Measurements from ENCODE around the gene JARID2. TPM values are rescaled to one million over a fixed set of nuclear protein-coding genes. Genes with fewer than 3 reads are reported as not detected.
A peak's percentile ranks its signal among the peaks of the same experiment; 100 is the strongest.

Gene JARID2
- total and polyA plus RNA-seq, 10 of the 15 experiments (the other 5 are each of a cell fraction or from before 2014, with no cell fraction given), result 4.2 to 21.6 (median 11.7) TPM

DNA sequence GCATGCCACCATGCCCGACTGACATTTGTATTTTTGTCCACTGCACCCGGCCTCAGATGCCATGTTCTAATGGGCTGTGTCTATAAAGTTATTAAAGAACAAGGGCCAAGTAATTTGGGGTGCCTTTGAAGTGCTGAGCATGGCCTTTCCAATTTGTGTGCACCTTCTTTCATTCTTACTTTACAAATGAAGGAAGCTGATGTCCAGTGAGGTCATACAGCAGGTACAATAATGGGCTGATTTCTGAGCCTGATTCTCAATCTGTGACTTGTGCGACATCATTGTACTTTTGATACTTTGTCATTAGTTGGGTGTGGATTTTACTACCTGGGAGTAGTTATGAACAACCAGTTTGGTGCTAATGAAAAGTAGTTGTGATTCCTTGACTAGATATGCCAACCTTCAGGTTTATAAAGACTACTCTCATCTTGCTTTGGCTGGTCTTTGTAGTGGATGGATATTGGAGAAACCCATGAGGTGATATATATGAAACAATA lies 94.3 kb downstream of the JARID2 start:
- Histone ChIP-seq H3K27ac (ENCODE audit: control insufficient read depth, insufficient read depth) (peak overlapping the region; percentile 80), H3K79me2 (ENCODE audit: control insufficient read depth, insufficient read depth, low read length) (peaks cover 95% of the 10 kb centered on the region), H3K36me3 (ENCODE audit: control insufficient read depth in 2 of 2, insufficient read depth in 2 of 2, low read length in 1 of 2) (no peaks in the 10 kb centered on the region; a peak in 1 of 4 replicates), H3K4me3 (peak overlapping the region; percentile 6; the same call in 1 of the 2 replicates), H3K4me1 (ENCODE audit: control insufficient read depth, insufficient read depth, low read length) (peaks cover 56% of the 10 kb centered on the region), H4K20me1 (ENCODE audit: control insufficient read depth, insufficient read depth) (no peaks in the 10 kb centered on the region), H2AFZ (ENCODE audit: control insufficient read depth, low read depth, low read length) (no peak overlapping the region), H3K4me2 (ENCODE audit: control insufficient read depth, insufficient read depth) (peak overlapping the region; percentile 27; the same call in 1 of the 2 replicates), H3K27me3 (replicated peaks in 1 of 2; ENCODE audit: control insufficient read depth in 2 of 2, insufficient read depth in 2 of 2, low read length in 1 of 2) (no peaks in the 10 kb centered on the region), H3K9me3 (replicated peaks; ENCODE audit: control insufficient read depth, insufficient read depth, low read length) (no peaks in the 10 kb centered on the region), H3K9ac (ENCODE audit: control insufficient read depth, insufficient read depth, low read length) (no peak overlapping the region)
- POLR2A ChIA-PET, result interaction anchor here (1.0 to 1.7 kb wide), 4 partner anchors 8 to 48 kb away, joined by 3 to 8 read pairs (median 3); no protein-coding TSS in a partner anchor
- WGBS (ENCODE audit: insufficient coverage, insufficient replicate concordance, low lambda C conversion rate, missing lambda C conversion rate), result 97% methylated on average over 3 of the region's 3 CpGs
- BruUV-seq (replicated peaks), result no TSS peak
- TF ChIP-seq TCF7 (IDR thresholded peaks at IDR 0.05; ENCODE audit: borderline replicate concordance) (no peak), ZBTB4 (CRISPR knock-in tag; IDR thresholded peaks at IDR 0.05) (no peak), ATF7 (IDR thresholded peaks at IDR 0.05; ENCODE audit: low read depth) (peak; percentile 44), SMAD1 (IDR thresholded peaks at IDR 0.05; ENCODE audit: low read depth, partially characterized antibody) (no peak), JUNB (IDR thresholded peaks at IDR 0.05) (peak; percentile 32), DPF2 (IDR thresholded peaks at IDR 0.05) (no peak), PAX8 (IDR thresholded peaks at IDR 0.05) (no peak), CREM (IDR thresholded peaks at IDR 0.05; ENCODE audit: low read depth) (peak; percentile 56; the same call in 1 of the 2 replicates), CREB1 (IDR thresholded peaks at IDR 0.05; ENCODE audit: low read depth) (peak; percentile 68; the same call in 1 of the 2 replicates), ZBED1 (IDR thresholded peaks at IDR 0.05; ENCODE audit: borderline replicate concordance) (no peak)
- TF ChIP-seq, protein P1, sequence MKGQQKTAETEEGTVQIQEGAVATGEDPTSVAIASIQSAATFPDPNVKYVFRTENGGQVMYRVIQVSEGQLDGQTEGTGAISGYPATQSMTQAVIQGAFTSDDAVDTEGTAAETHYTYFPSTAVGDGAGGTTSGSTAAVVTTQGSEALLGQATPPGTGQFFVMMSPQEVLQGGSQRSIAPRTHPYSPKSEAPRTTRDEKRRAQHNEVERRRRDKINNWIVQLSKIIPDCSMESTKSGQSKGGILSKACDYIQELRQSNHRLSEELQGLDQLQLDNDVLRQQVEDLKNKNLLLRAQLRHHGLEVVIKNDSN (IDR thresholded peaks at IDR 0.05; ENCODE audit: borderline replicate concordance, extremely low read length, insufficient read depth, low read depth, low read length), result no peak
- TF ChIP-seq, protein P2, sequence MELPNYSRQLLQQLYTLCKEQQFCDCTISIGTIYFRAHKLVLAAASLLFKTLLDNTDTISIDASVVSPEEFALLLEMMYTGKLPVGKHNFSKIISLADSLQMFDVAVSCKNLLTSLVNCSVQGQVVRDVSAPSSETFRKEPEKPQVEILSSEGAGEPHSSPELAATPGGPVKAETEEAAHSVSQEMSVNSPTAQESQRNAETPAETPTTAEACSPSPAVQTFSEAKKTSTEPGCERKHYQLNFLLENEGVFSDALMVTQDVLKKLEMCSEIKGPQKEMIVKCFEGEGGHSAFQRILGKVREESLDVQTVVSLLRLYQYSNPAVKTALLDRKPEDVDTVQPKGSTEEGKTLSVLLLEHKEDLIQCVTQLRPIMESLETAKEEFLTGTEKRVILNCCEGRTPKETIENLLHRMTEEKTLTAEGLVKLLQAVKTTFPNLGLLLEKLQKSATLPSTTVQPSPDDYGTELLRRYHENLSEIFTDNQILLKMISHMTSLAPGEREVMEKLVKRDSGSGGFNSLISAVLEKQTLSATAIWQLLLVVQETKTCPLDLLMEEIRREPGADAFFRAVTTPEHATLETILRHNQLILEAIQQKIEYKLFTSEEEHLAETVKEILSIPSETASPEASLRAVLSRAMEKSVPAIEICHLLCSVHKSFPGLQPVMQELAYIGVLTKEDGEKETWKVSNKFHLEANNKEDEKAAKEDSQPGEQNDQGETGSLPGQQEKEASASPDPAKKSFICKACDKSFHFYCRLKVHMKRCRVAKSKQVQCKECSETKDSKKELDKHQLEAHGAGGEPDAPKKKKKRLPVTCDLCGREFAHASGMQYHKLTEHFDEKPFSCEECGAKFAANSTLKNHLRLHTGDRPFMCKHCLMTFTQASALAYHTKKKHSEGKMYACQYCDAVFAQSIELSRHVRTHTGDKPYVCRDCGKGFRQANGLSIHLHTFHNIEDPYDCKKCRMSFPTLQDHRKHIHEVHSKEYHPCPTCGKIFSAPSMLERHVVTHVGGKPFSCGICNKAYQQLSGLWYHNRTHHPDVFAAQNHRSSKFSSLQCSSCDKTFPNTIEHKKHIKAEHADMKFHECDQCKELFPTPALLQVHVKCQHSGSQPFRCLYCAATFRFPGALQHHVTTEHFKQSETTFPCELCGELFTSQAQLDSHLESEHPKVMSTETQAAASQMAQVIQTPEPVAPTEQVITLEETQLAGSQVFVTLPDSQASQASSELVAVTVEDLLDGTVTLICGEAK (IDR thresholded peaks at IDR 0.05; ENCODE audit: borderline replicate concordance), result peak; percentile 68
- ATAC-seq (peak; percentile 19), DNase-seq (ENCODE audit: low read depth, low spot score) (no peak), FAIRE-seq (no peak)
- CTCF ChIA-PET, result interaction anchor here (0.7 to 1.8 kb wide), 8 partner anchors 8 to 81 kb away, joined by 3 to 5 read pairs (median 4); no protein-coding TSS in a partner anchor
- SMC1A ChIA-PET (ENCODE audit: uncharacterized antibody, unreplicated experiment), result interaction anchor here (0.7 to 3.3 kb wide), 15 partner anchors 8 to 123 kb away, joined by 3 to 13 read pairs (median 5); no protein-coding TSS in a partner anchor
- in situ Hi-C loops (cut with MboI), result no loop called here
- RAD21 ChIA-PET (ENCODE audit: unreplicated experiment), result interaction anchor here (0.7 to 1.4 kb wide), 5 partner anchors 8 to 86 kb away, joined by 3 to 5 read pairs (median 4); no protein-coding TSS in a partner anchor
- intact Hi-C loops (cut with micrococcal nuclease; ENCODE audit: unreplicated experiment), result no loop called here
